ENCODE results near the gene NAT8L. TPM values are rescaled to one million over a fixed set of nuclear protein-coding genes. Genes with fewer than 3 reads are reported as not detected.

Gene NAT8L
- total RNA-seq, 6 experiments from 2014 or later: 0.05 to 0.14 (median 0.11) TPM; not detected in 1

- TF ChIP-seq CTCF (IDR thresholded peaks at IDR 0.05): no peak
- Mint-ChIP-seq H3K4me3 (no peak overlapping the region), H3K27ac (no peak overlapping the region), H3K36me3 (ENCODE audit: low read depth) (no peaks in the 10 kb centered on the region), H3K9me3 (no peaks in the 10 kb centered on the region), H3K4me1 (ENCODE audit: low read depth) (peaks cover 5% of the 10 kb centered on the region; the same call in 1 of the 2 replicates), H3K27me3 (ENCODE audit: insufficient read depth) (peaks cover 5% of the 10 kb centered on the region)
- no peak for DNase-seq
Observed at GRCh38 chr4:2073808-2074481, 14.8 kb downstream of the NAT8L start.

GRCh38 chr4:2074588-2074987 is 15.5 kb downstream of the NAT8L start:
- Mint-ChIP-seq H3K9me3 (no peaks in the 10 kb centered on the region), H3K27ac (no peak overlapping the region), H3K4me3 (no peak overlapping the region), H3K27me3 (ENCODE audit: insufficient read depth) (peaks cover 5% of the 10 kb centered on the region), H3K4me1 (ENCODE audit: low read depth) (peaks cover 5% of the 10 kb centered on the region; the same call in 1 of the 2 replicates), H3K36me3 (ENCODE audit: low read depth) (no peaks in the 10 kb centered on the region)
- no peak for TF ChIP-seq CTCF (IDR thresholded peaks at IDR 0.05)
- no peak for DNase-seq

- Mint-ChIP-seq H3K27ac (no peak overlapping the region), H3K4me3 (no peak overlapping the region), H3K9me3 (no peaks in the 10 kb centered on the region), H3K36me3 (ENCODE audit: low read depth) (no peaks in the 10 kb centered on the region), H3K4me1 (ENCODE audit: low read depth) (peaks cover 5% of the 10 kb centered on the region; the same call in 1 of the 2 replicates), H3K27me3 (ENCODE audit: insufficient read depth) (peaks cover 3% of the 10 kb centered on the region)
- TF ChIP-seq CTCF (IDR thresholded peaks at IDR 0.05): no peak
- DNase-seq: no peak
Observed at GRCh38 chr4:2075171-2075986, 16.3 kb downstream of the NAT8L start.

- Mint-ChIP-seq H3K36me3 (ENCODE audit: low read depth) (no peaks in the 10 kb centered on the region), H3K4me3 (no peak overlapping the region), H3K9me3 (no peaks in the 10 kb centered on the region), H3K27ac (no peak overlapping the region), H3K27me3 (ENCODE audit: insufficient read depth) (peaks cover 2% of the 10 kb centered on the region), H3K4me1 (ENCODE audit: low read depth) (peaks cover 5% of the 10 kb centered on the region; the same call in 1 of the 2 replicates)
- TF ChIP-seq CTCF (IDR thresholded peaks at IDR 0.05): no peak
- no peak for DNase-seq
Observed at GRCh38 chr4:2075987-2076907, 17.1 kb downstream of the NAT8L start.

- no peak for TF ChIP-seq CTCF (IDR thresholded peaks at IDR 0.05)
- DNase-seq: no peak
- Mint-ChIP-seq H3K4me3 (no peak overlapping the region), H3K27ac (no peak overlapping the region), H3K4me1 (ENCODE audit: low read depth) (peaks cover 5% of the 10 kb centered on the region; the same call in 1 of the 2 replicates), H3K27me3 (ENCODE audit: insufficient read depth) (peaks cover 2% of the 10 kb centered on the region), H3K9me3 (no peaks in the 10 kb centered on the region), H3K36me3 (ENCODE audit: low read depth) (no peaks in the 10 kb centered on the region)
Observed at GRCh38 chr4:2076908-2077536, 17.9 kb downstream of the NAT8L start.

Measured in HFFc6 (cell line).